Gastrocnemius medialis (tissue), 4 donors: ENCODE measurements around the gene CELF3. TPM values are rescaled to one million over a fixed set of nuclear protein-coding genes. Genes with fewer than 3 reads are reported as not detected.

ENCODE experiments used
- ATAC-seq, 2 donors: fragments of 150-250 bp; one replicate each; pipeline ENCODE4 v1.9.1; 2016
- DNase-seq, 2 donors: peaks; one replicate each; pipeline ENCODE4 v3.0.0-alpha.2; 2019
- H3K27ac ChIP-seq, 4 donors: fragments of 200-600 bp; sonication (generic); 1 replicate in 1 of 4; 2 replicates in 3 of 4; pipeline ENCODE4 v1.5.1; 2016 to 2018; ENCODE audit warnings: mild to moderate bottlenecking in 2 of 4, moderate library complexity in 1 of 4
- H3K27me3 ChIP-seq, 3 donors: fragments of 200-600 bp; sonication (generic) in 2 of 3; 1 replicate in 1 of 3; 2 replicates in 2 of 3; pipeline versions ENCODE4 v1.5.1 to v1.6.0; 2016 to 2019; ENCODE audit warnings: mild to moderate bottlenecking in 1 of 3, moderate library complexity in 1 of 3
- H3K36me3 ChIP-seq, 2 donors: fragments of 200-600 bp; sonication (generic) in 1 of 2; one replicate each; pipeline ENCODE4 v1.5.1; 2017 to 2018
- H3K4me1 ChIP-seq, 2 donors: fragments of 200-600 bp; sonication (generic) in 1 of 2; one replicate each; pipeline ENCODE4 v1.5.1; 2016 to 2017; ENCODE audit warnings: mild to moderate bottlenecking in 2 of 2
- H3K4me3 ChIP-seq, 4 donors: fragments of 200-600 bp; sonication (generic) in 3 of 4; 1 replicate in 1 of 4; 2 replicates in 3 of 4; pipeline ENCODE4 v1.5.1; 2016 to 2019; ENCODE audit warnings: mild to moderate bottlenecking in 2 of 4
- H3K9me3 ChIP-seq, 3 donors: fragments of 200-600 bp; sonication (generic) in 2 of 3; 1 replicate in 1 of 3; 2 replicates in 2 of 3; pipeline ENCODE4 v1.5.1; 2016 to 2019
- CTCF ChIP-seq, 5 experiments: fragments of 450-650 bp in 3 of 5; fragments of 200-600 bp in 2 of 5; sonication (generic) in 2 of 5; IDR thresholded peaks in 4 of 5; conservative IDR thresholded peaks in 1 of 5; 1 replicate in 4 of 5; 2 replicates in 1 of 5; pipeline ENCODE4 v1.5.1; 2016 to 2019; ENCODE audit warnings: antibody characterized with exemption in 5 of 5, mild to moderate bottlenecking in 3 of 5, moderate library complexity in 3 of 5
- POLR2A ChIP-seq, 2 donors: fragments of 450-650 bp; IDR thresholded peaks; one replicate each; pipeline ENCODE4 v1.6.1; 2017; ENCODE audit warnings: antibody characterized with exemption in 2 of 2, mild to moderate bottlenecking in 2 of 2, moderate library complexity in 2 of 2
- in situ Hi-C, 4 donors: fragments of 200-750 bp; cut with MboI; loops; one replicate each; pipeline versions ENCODE4 v1.15.0 to v1.8.0; 2017; ENCODE audit warnings: low sequenced_read_pairs in 4 of 4
- intact Hi-C: fragments of 100-400 bp; cut with DNase I; formaldehyde crosslinking; loops from one replicate; pipeline ENCODE4 v1.15.1; 2023; ENCODE audit warnings: low total_unique reads
- total RNA-seq, 4 donors: library from RNA; depleted of rRNA; stranded (reverse); fragments of >200 nt; gene quantifications; one replicate each; pipeline versions ENCODE4 v1.1.0 to v1.2.3, GENCODE V29; 2016

Gene CELF3
- total RNA-seq, 4 donors from 2014 or later = not detected

GRCh38 chr1:151729966-151730291 lies 13.3 kb upstream of the CELF3 start:
- TF ChIP-seq POLR2A (IDR thresholded peaks at IDR 0.05) (no peak), CTCF (IDR thresholded peaks at IDR 0.05 in 4 of 5, conservative IDR thresholded peaks at IDR 0.05 in 1 of 5) (no peak)
- Histone ChIP-seq H3K36me3 (no peaks in the 10 kb centered on the region), H3K27ac (no peak overlapping the region), H3K9me3 (no peaks in the 10 kb centered on the region), H3K4me1 (peaks cover 8 to 12% of the 10 kb centered on the region in 2 donors), H3K27me3 (no peaks in the 10 kb centered on the region), H3K4me3 (no peak overlapping the region)
- in situ Hi-C loops (loop anchor here (5.0 to 25.0 kb wide), 5 partner anchors 133 to 293 kb away; no protein-coding TSS in a partner anchor), intact Hi-C loops (no loop called here)
- no peak for DNase-seq
- no peak for ATAC-seq

- ATAC-seq = no peak
Observed at GRCh38 chr1:151729157-151729965, 12.8 kb upstream of the CELF3 start.

GRCh38 chr1:151728151-151729054 lies 11.8 kb upstream of the CELF3 start:
- Histone ChIP-seq H3K27me3 (no peaks in the 10 kb centered on the region), H3K27ac (no peak overlapping the region), H3K36me3 (no peaks in the 10 kb centered on the region), H3K4me1 (peaks cover 8 to 12% of the 10 kb centered on the region in 2 donors), H3K9me3 (no peaks in the 10 kb centered on the region), H3K4me3 (no peak overlapping the region)
- DNase-seq (no peak), ATAC-seq (no peak)
- in situ Hi-C loops = loop anchor here in 2 of 4 donors (25.0 kb wide), 1 partner anchor 291 kb away; no protein-coding TSS in a partner anchor
- TF ChIP-seq CTCF (IDR thresholded peaks at IDR 0.05 in 4 of 5, conservative IDR thresholded peaks at IDR 0.05 in 1 of 5) (no peak), POLR2A (IDR thresholded peaks at IDR 0.05) (no peak)
- intact Hi-C loops = no loop called here

More at GRCh38 chr1:151729157-151729965, 12.8 kb upstream of the CELF3 start:
- TF ChIP-seq POLR2A (IDR thresholded peaks at IDR 0.05) (no peak), CTCF (IDR thresholded peaks at IDR 0.05 in 4 of 5, conservative IDR thresholded peaks at IDR 0.05 in 1 of 5) (no peak)
- no peak overlapping the region for H3K4me3 ChIP-seq
- no peaks in the 10 kb centered on the region for H3K27me3 ChIP-seq
- intact Hi-C loops = no loop called here
- no peak overlapping the region for H3K27ac ChIP-seq
- in situ Hi-C loops = loop anchor here in 2 of 4 donors (25.0 kb wide), 1 partner anchor 292 kb away; no protein-coding TSS in a partner anchor
- H3K9me3 ChIP-seq = no peaks in the 10 kb centered on the region
- H3K4me1 ChIP-seq = peaks cover 8 to 12% of the 10 kb centered on the region in 2 donors
- no peaks in the 10 kb centered on the region for H3K36me3 ChIP-seq
- no peak for DNase-seq

- H3K9me3 ChIP-seq = no peaks in the 10 kb centered on the region
- no peaks in the 10 kb centered on the region for H3K27me3 ChIP-seq
- H3K27ac ChIP-seq = no peak overlapping the region
- in situ Hi-C loops = no loop called here
- no peak for ATAC-seq
- no peaks in the 10 kb centered on the region for H3K36me3 ChIP-seq
- no peak for DNase-seq
- intact Hi-C loops = loop anchor here (5.0 kb wide), 2 partner anchors 112 to 113 kb away; partner anchors contain the start of genes C2CD4D and SNX27
- H3K4me1 ChIP-seq = peaks cover 20 to 22% of the 10 kb centered on the region in 2 donors
- no peak overlapping the region for H3K4me3 ChIP-seq
- TF ChIP-seq CTCF (IDR thresholded peaks at IDR 0.05 in 4 of 5, conservative IDR thresholded peaks at IDR 0.05 in 1 of 5) (no peak), POLR2A (IDR thresholded peaks at IDR 0.05) (no peak)
Observed at GRCh38 chr1:151723726-151724370, 7.2 kb upstream of the CELF3 start.
